SK-N-MC (cell line): ENCODE results near the gene PBX3.

Experiments used
- DNase-seq: peaks from one replicate; pipeline ENCODE4 v3.0.0-alpha.2; 2011; ENCODE audit warnings: low read depth, low spot score
- H3K27ac ChIP-seq: fragments of 200-600 bp; sonication (generic); 2 replicates; pipeline ENCODE4 v1.5.1; 2016; ENCODE audit warnings: mixed run types
- H3K36me3 ChIP-seq: fragments of 200-600 bp; sonication (generic); 2 replicates; pipeline ENCODE4 v1.6.1; 2017; ENCODE audit warnings: antibody characterized with exemption, low read length, mixed read lengths; ENCODE audit not compliant: insufficient read depth
- H3K4me3 ChIP-seq: fragments of 200-600 bp; sonication (generic); 2 replicates; pipeline ENCODE4 v1.5.1; 2016
- H3K9ac ChIP-seq: fragments of 200-600 bp; sonication (generic); 2 replicates; pipeline ENCODE4 v1.8.0; 2017; ENCODE audit warnings: mixed run types, mixed read lengths; ENCODE audit not compliant: insufficient read length
- H3K9me3 ChIP-seq: fragments of 200-600 bp; sonication (generic); 2 replicates; pipeline ENCODE4 v1.6.1; 2017; ENCODE audit warnings: low read depth, mild to moderate bottlenecking, antibody characterized with exemption, low read length, moderate library complexity, mixed read lengths
- EZH2 ChIP-seq: fragments of 200-600 bp; sonication (generic); IDR thresholded peaks from one replicate; pipeline ENCODE4 v1.6.1; 2017; ENCODE audit warnings: antibody characterized with exemption
- FOXP2 ChIP-seq: optimal IDR thresholded peaks from 2 replicates; pipeline ENCODE3; 2011; ENCODE audit warnings: mild to moderate bottlenecking, moderate library complexity; ENCODE audit not compliant: insufficient read depth; ENCODE audit errors: extremely low read length, control extremely low read depth
- POLR2AphosphoS5 ChIP-seq: IDR thresholded peaks from 2 replicates; pipeline ENCODE4 v1.6.1; 2012; ENCODE audit warnings: mild to moderate bottlenecking, low read depth, low read length, borderline replicate concordance

The PBX3 gene

GRCh38 chr9:125889476-125890419 lies 142.6 kb downstream of the PBX3 start:
- no peak for DNase-seq
- Histone ChIP-seq H3K27ac (no peak overlapping the region; the same call in 1 of the 2 replicates), H3K9me3 (no peaks in the 10 kb centered on the region), H3K36me3 (no peaks in the 10 kb centered on the region), H3K4me3 (peak overlapping the region; percentile 75), H3K9ac (peak overlapping the region; percentile 58)
- TF ChIP-seq FOXP2: no peak
- no peak for TF ChIP-seq POLR2AphosphoS5

DNA sequence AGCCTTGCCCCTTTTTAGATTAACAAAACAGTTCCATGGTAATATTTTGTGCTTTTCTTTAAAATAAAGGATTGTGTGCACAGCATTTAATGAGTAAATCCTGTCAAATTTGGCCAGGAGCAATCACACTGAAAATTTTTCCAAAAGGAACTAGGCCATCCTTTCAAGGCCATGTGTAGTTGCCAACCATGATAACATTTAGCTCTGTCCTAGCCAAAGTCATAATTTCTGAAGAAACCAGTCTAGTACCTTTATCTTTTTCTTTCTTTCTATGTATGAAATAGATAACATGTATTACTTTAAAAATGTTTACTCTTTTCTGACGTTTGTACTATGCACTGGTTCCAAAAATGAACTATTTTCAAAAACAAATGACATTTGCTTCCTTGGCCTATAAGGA lies 143.7 kb downstream of the PBX3 start:
- Histone ChIP-seq H3K36me3 (no peaks in the 10 kb centered on the region), H3K9me3 (no peaks in the 10 kb centered on the region), H3K9ac (no peak overlapping the region), H3K27ac (peak overlapping the region; percentile 25; the same call in 1 of the 2 replicates), H3K4me3 (no peak overlapping the region)
- DNase-seq: no peak
- no peak for TF ChIP-seq FOXP2
- no peak for TF ChIP-seq EZH2
- TF ChIP-seq POLR2AphosphoS5: no peak

DNA sequence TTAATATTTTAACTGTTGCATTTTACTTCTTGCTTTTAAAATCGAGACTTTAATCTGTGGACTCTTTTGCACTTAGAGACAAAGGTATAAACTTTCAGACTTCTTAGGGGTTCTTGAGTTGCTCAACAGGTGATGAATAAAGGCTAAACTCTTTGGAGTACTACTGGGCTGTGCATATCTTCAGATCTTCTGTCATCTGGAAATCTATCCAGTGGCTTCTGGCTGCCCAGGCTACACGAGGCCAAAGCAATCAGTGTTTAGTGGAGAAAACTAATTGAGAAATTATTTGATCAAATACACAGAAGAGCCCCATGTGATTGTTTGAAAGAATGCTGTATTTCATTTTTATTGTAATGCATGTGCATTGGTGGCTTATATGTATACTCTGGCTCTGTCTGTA lies 146.1 kb downstream of the PBX3 start:
- Histone ChIP-seq H3K4me3 (no peak overlapping the region), H3K9ac (no peak overlapping the region), H3K36me3 (no peaks in the 10 kb centered on the region), H3K9me3 (no peaks in the 10 kb centered on the region), H3K27ac (no peak overlapping the region)
- TF ChIP-seq EZH2: no peak
- TF ChIP-seq FOXP2: no peak
- no peak for TF ChIP-seq POLR2AphosphoS5
- no peak for DNase-seq

- H3K9ac ChIP-seq: no peak overlapping the region
- no peak for DNase-seq
- no peaks in the 10 kb centered on the region for H3K36me3 ChIP-seq
- TF ChIP-seq EZH2 (no peak), POLR2AphosphoS5 (no peak), FOXP2 (no peak)
- H3K4me3 ChIP-seq: no peak overlapping the region
- H3K27ac ChIP-seq: peak overlapping the region; percentile 35
- H3K9me3 ChIP-seq: no peaks in the 10 kb centered on the region
Measured at GRCh38 chr9:125894566-125894965, 147.4 kb downstream of the PBX3 start.

GRCh38 chr9:125896404-125896803 lies 149.2 kb downstream of the PBX3 start:
- Histone ChIP-seq H3K36me3 (no peaks in the 10 kb centered on the region), H3K9ac (no peak overlapping the region), H3K4me3 (no peak overlapping the region; the same call in 1 of the 2 replicates), H3K9me3 (no peaks in the 10 kb centered on the region), H3K27ac (0 out of 2 replicates have a peak overlapping the region, but pooled peaks have one; percentile 11)
- TF ChIP-seq FOXP2 (no peak), POLR2AphosphoS5 (no peak)
- no peak for DNase-seq

DNA sequence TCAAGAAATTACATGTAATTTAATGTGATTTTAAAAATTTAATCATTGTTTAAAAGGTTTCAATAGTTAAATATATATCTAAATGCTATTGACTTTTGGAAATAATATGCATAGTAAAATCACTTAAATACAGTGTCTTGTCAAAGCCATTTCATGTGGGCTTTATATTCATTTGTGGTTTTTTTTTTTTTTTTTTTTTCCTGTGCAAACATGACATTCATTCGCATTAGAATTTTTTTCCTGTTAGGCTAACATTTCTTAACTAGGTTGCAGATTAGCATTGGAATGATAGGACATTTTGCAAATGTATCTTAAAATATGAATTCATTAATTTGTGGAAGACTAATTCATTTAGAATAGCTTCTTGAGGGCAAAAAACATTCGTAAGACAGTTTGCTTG lies 149.8 kb downstream of the PBX3 start:
- no peaks in the 10 kb centered on the region for H3K36me3 ChIP-seq
- H3K9me3 ChIP-seq: no peaks in the 10 kb centered on the region
- DNase-seq: no peak
- peak overlapping the region; percentile 22; the same call in 1 of the 2 replicates for H3K27ac ChIP-seq
- H3K4me3 ChIP-seq: peak overlapping the region; percentile 22; the same call in 1 of the 2 replicates
- no peak overlapping the region for H3K9ac ChIP-seq
- no peak for TF ChIP-seq FOXP2
- no peak for TF ChIP-seq POLR2AphosphoS5
- no peak for TF ChIP-seq EZH2

DNA sequence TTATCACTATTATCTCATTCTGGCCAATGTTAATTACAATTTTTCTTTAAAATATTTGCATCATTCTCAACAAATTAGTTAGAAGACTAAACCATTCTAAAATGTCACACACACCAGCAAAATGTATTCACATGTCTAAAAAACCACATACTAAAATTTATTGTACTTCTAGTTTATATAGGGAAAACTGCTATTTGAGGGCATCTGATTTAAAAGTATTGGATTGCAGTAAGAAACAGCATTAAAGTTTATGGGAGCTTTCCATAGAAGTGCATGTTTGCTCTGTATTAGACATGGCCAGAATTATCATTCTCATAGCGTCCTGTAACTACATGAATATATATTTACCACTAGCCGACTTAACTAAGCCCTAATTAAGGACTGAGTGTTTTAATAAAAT lies 150.3 kb downstream of the PBX3 start:
- no peak overlapping the region for H3K9ac ChIP-seq
- no peak for DNase-seq
- H3K27ac ChIP-seq: peak overlapping the region; percentile 22; the same call in 1 of the 2 replicates
- H3K4me3 ChIP-seq: peak overlapping the region; percentile 22; the same call in 1 of the 2 replicates
- no peaks in the 10 kb centered on the region for H3K36me3 ChIP-seq
- TF ChIP-seq FOXP2 (no peak), POLR2AphosphoS5 (no peak), EZH2 (no peak)
- no peaks in the 10 kb centered on the region for H3K9me3 ChIP-seq

- Histone ChIP-seq H3K9me3 (no peaks in the 10 kb centered on the region), H3K9ac (no peak overlapping the region), H3K27ac (no peak overlapping the region), H3K36me3 (no peaks in the 10 kb centered on the region), H3K4me3 (no peak overlapping the region)
- no peak for DNase-seq
- TF ChIP-seq POLR2AphosphoS5 (no peak), FOXP2 (no peak), EZH2 (no peak)
Measured at GRCh38 chr9:125902214-125902613, 155.0 kb downstream of the PBX3 start.
